HTR-8/SVneo (cell line): ENCODE measurements around the gene RNPS1.

Experiments used
- DNase-seq: peaks from one replicate; pipeline ENCODE4 v3.0.0; 2011; ENCODE audit warnings: low spot score, mixed read lengths; ENCODE audit not compliant: insufficient read length
- FAIRE-seq: peaks from 2 replicates; lab custom pipeline; 2011; peaks lifted over from hg19 to GRCh38; lab: Jason Lieb, UNC

RNPS1 gene

DNA sequence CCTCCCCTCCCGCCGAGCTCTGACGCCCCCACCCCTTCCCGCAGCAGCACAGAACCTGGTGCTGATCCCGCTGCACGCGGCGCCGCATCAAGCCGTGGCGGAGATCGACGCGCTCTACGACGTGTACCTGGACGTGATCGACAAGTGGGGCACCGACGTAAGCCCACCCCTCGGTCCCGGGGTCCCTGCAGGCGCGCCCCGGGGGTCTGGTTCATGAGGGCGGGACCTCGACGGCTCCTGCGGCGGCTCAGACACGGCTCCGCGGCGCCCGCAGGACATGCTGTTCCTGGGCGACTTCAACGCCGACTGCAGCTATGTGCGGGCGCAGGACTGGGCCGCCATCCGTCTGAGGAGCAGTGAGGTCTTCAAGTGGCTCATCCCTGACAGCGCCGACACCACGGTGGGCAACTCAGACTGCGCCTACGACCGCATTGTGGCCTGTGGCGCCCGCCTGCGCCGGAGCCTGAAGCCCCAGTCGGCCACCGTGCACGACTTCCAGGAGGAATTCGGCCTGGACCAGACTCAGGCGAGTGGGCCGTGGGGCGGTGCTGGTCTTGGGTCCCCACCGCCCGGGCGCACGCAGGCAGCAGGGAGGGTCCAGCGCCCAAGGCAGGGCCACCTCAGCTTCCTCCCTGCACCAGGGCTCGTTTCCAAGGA, 30.3 kb downstream of the RNPS1 start:
- no peak for FAIRE-seq
- no peak for DNase-seq

DNA sequence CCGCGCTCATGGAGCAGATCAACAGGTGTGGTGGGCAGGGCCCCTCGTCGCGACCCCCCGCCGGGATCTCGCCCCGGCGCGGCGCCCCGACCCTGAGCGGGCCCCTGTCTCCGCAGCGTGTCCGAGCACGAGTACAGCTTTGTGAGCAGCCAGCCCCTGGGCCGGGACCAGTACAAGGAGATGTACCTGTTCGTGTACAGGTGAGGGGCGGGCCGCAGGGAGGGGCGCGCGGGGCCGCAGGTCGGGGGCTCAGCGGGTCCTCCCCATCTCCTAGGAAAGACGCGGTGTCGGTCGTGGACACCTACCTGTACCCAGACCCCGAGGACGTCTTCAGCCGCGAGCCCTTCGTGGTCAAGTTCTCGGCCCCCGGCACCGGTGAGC, 30.8 kb downstream of the RNPS1 start:
- DNase-seq = no peak
- FAIRE-seq = no peak

DNA sequence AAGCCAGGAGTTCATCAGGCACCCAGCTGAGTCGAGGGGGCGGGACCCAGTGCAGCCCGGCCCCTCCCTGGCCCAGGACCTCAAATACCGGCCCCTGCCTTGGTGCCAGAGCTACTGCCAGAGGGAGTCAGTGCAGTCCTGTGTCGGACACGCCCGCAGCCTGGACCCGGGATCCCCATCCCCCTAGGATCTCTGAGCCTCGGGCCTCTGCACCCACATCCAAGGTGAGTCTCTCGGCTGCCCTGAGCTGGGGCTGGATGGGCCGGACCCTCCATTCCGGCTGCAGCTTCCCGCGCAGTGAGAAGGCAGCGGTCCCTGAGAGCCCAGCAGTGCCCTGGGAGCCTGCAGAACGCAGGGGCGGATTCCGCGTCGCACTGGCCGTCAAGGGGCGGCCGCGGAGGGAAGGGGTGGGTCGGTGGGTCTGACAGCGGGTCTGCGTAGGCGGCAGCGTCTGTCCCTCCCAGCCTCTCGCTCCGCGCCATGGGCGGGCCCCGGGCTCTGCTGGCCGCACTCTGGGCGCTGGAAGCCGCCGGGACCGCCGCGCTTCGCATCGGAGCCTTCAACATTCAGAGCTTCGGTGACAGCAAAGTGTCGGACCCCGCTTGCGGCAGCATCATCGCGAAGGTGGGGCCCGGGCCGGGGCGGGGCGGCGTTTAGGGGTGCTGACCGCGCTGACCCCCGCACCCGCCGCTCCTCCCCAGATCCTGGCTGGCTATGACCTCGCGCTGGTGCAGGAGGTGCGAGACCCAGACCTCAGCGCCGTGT, 31.4 kb downstream of the RNPS1 start, which contains the start of gene DNASE1L2:
Gene DNASE1L2 (plus strand): TSS at position 108 of the 765 bp plus-strand sequence. CDS start 373 bp downstream, at position 481.
- no peak for FAIRE-seq
- DNase-seq = no peak

DNA sequence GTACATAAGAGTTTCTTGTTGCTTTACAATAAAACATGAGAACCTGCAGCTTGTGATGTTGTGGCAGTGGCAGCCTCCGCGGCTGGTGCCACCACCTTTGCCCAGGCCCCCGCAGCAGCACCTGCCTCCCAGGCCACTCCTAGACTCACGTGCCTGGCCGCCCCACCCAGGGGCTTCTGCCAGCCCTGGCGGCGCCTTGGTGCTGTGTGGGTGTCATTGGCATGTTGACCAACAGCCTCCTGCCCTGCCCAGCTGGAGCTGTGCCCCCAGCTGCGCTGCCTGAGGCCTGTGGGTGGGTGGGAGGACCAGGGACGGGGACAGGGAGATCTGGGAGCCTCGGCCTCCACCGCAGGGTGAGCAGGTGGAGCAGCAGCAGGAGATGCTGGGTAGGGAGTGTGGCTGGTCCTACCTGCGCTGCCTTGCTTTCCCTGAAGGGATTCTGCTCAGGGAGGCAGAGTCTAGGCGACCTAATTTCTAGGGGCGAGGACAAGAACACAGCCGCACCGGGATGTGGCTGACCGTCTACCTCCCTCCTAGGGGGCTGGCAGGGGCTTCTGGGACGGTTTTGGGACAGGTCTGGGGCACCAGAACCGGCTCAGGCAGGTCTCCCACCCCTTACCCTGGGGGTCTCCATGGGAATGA, 32.1 kb downstream of the RNPS1 start:
- DNase-seq (no peak), FAIRE-seq (no peak)

DNA sequence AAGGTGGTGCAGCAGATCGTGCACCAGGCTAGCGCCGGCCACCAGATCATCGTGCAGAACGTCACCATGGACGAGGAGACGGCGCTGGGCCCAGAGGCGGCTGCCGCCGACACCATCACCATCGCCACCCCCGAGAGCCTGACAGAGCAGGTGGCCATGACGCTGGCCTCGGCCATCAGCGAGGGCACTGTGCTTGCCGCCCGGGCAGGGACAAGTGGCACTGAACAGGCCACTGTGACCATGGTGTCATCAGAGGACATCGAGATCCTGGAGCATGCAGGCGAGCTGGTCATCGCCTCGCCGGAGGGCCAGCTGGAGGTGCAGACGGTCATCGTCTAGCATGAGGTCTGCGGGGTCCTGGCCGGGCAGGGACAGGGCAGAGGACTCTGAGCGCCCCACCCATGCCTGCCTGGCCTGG, 32.7 kb downstream of the RNPS1 start:
- FAIRE-seq = no peak

DNA sequence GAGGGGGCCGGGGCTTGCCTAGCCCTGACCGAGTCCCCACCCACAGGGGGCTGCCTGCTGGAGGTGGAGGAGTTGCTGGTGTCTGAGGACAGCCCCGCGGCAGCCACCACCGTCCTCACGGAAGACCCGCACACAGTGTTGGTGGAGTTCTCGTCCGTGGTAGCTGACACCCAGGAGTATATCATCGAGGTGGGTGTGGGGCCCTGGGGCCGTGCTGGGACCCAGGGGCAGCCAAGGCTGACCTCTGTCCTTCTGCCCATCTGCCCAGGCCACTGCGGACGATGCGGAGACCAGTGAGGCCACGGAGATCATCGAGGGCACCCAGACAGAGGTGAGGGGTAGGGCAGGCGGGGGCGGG, 33.1 kb downstream of the RNPS1 start:
- FAIRE-seq (no peak), DNase-seq (no peak)

More for the DNA sequence above, 32.7 kb downstream of the RNPS1 start:
- DNase-seq = no peak

DNA sequence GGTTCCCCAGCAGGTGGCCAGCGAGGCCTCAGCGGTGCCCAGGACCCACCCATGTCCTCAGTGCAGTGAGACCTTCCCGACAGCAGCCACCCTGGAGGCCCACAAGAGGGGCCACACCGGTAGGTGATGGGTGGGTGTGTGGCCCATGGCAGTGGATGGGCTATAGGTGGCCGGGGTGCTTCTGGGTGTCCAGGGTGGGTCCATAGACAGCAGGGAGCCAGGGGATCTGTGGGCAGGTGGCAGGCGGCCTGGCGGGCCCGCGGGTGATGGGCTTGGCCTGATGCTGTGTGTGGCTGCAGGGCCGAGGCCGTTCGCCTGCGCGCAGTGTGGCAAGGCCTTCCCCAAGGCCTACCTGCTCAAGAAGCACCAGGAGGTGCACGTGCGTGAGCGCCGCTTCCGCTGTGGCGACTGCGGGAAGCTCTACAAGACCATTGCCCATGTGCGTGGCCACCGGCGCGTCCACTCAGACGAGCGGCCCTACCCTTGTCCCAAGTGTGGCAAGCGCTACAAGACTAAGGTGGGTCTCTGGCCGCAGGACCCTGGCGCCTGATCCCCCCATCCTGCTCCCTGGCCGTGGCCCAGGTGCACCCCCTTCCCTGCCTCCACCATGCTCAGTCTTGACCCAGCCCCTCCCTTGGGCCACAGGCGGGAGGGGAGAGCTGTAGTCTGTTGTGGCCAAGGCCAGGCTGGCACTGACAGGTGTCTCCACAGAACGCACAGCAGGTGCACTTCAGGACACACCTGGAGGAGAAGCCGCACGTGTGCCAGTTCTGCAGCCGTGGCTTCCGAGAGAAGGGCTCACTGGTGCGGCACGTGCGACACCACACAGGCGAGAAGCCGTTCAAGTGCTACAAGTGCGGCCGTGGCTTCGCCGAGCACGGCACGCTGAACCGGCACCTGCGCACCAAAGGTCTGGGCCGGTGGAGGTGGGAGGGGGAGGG, 33.8 kb downstream of the RNPS1 start:
- FAIRE-seq (no peak), DNase-seq (no peak)

DNA sequence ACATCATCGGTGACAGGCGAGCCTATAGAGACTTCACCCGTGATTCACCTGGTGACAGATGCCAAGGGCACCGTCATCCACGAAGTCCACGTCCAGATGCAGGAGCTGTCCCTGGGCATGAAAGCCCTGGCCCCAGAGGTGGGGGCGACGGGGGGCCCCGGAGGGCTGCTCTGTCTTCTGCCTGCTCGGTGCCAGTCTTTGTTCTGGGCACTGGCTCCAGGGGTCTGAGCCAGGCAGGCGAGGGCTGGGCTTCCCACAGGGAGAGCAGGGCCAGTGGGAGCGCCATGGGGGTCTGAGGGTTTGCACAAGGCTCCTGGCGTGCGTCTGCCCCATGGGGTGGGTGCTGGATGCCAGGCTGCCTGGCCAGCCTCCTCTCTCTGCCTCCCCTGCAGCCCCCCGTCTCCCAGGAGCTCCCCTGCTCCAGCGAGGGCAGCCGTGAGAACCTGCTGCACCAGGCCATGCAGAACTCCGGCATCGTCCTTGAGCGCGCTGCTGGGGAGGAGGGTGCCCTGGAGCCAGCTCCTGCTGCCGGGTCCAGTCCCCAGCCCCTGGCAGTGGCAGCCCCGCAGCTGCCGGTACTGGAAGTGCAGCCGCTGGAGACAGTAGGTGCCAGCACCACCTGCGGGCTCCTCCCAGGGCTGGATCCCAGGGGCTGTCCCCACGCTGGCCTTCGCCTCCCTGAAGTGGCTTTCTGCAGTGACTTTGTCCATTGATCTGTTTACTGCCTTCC, 34.7 kb downstream of the RNPS1 start:
- FAIRE-seq = no peak
- DNase-seq = no peak

DNA sequence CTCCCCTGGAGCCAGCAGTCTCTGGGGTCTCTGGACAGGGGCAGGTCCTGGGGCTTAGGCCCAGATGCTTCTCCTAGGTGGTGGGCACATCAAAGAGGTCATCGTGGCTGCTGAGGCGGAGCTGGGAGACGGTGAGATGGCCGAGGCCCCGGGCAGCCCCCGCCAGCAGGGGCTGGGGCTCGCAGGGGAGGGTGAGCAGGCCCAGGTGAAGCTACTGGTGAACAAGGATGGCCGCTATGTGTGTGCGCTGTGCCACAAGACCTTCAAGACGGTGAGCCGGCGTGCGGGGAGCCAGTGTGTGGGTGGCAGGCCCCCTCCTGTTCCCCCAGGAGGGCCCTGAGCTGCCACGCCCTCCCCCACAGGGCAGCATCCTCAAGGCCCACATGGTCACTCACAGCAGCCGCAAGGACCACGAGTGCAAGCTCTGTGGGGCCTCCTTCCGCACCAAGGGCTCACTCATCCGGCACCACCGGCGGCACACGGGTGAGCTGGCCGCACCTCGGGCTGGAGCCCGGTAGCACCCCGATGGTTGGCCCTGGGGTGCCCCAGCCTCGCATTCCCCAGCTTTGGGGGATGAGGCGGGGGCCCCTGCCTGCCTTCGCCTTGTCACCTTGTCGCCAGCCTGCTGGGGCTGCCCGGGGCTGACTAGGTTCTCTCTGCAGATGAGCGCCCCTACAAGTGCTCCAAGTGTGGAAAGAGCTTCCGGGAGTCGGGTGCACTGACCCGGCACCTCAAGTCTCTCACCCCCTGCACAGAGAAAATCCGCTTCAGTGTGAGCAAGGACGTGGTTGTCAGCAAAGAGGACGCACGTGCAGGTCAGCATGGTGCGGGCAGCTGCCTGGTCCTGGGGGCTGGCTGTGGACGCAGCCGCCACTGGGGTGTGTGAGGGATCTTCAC, 35.6 kb downstream of the RNPS1 start:
- DNase-seq (no peak), FAIRE-seq (no peak)

DNA sequence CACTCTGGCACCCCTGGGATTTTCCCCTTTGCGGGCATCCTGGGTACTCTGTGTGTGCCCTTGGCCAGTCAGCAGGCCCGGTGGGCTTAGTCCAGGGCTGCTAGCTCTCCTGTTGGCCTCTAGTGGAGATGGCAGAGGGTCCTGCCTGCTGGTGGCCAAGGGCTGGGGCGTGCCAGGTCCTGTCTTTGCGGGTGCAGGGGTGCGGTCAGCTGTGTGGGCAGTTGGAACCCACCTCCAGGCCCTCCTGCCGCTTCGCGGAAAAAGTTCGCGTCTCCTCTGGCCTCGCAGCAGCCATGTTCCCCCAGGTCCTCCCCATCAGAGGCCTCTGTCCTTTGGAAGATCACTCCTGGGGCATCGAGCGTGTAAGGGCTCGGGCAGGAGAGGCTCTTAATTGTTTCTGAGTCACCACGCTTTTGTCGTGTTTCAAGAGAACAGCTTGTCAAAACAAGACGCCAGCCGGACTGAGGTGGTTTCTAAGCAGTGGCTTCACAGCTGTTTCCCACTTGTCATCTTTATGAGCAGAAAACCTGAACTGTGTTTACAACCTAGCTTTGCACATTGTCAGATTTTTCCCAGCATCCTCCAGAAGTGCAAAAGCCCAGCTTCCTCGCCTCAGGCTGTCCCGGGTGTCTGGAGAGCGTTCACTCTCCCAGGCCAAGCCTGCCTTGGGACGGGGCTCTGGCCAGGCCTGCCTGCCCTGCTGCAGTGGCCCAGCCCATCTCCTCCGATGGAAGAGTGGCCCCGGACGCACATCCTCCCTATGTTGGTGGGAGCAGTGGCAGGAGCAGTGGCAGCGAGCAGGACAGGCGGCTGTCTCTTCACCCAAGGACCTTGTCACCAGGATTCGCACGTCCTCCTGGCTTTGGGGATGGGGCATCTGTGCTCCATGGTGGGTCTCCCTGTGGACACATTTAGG, 36.7 kb downstream of the RNPS1 start:
- DNase-seq (no peak), FAIRE-seq (no peak)

DNA sequence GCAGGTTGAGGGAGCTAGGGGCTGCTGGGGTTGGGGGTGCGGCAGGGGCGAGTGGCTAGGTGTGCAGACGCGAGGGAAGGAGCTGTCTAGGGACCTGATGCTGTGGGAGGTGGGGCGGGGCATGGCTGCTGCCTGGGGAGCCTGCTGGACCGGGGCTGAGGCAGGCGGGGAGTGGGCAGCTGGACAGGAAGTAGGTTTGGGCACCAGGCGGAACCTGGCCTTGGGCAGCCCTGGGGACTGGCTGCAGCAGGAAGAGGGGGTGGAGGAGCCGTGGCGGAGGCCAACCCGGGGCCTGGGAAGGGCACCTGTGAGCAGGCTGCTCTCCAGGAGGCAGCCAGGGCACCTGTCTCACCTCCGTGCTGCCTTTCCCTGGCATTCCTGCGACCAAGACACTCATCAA, 37.5 kb downstream of the RNPS1 start:
- no peak for FAIRE-seq

DNA sequence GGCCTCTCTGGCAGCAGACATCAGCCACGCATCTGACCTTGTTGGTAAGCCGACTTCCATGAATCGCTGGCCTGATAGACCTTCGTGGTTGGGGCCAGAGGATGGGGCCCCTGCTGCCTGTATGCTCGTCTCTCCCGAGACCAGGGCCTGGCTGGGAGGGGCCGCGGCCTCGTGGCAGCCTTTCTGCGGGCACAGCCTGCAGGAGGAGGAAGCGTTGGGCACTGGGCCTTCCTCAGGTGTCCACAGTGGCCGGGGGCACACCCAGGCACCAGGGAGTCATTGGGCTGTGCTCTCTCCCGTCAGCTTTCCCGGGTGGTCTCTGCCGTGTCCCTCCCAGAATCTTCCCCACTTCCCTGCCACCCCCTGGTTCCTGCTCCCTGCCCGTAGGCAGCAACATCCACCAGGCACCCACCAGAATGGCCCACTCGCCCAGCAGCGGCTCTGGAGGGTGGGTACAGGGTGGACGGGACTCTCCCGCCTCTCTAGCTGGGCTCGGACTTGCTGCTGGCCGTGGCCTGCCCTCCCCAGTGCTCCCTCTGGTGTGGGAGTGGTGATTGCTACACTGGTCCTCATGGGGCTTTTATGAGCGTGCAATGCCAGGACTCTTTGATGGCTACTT, 38.2 kb downstream of the RNPS1 start:
- no peak for FAIRE-seq
- no peak for DNase-seq

More for the DNA sequence above, 37.5 kb downstream of the RNPS1 start:
- no peak for DNase-seq

DNA sequence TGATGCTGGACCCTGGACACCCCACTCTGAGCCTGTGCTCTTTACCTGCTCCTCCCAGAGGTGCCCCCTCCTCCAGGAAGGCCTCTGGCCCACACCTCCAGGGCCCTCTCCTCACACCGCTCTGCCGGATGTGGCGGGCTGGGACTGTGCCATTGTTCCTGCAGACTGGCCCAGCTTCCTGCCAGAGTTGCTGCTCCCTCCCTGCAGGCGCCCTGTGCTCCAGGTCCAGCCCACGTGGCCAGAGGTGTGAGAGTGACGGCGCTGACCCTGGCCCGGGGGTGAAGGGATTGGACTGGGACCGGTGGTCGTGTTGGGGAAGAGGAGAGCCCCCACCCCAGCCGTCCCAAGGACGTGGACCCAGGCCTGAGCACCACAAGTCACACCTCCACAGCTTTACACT, 38.8 kb downstream of the RNPS1 start:
- DNase-seq = no peak

DNA sequence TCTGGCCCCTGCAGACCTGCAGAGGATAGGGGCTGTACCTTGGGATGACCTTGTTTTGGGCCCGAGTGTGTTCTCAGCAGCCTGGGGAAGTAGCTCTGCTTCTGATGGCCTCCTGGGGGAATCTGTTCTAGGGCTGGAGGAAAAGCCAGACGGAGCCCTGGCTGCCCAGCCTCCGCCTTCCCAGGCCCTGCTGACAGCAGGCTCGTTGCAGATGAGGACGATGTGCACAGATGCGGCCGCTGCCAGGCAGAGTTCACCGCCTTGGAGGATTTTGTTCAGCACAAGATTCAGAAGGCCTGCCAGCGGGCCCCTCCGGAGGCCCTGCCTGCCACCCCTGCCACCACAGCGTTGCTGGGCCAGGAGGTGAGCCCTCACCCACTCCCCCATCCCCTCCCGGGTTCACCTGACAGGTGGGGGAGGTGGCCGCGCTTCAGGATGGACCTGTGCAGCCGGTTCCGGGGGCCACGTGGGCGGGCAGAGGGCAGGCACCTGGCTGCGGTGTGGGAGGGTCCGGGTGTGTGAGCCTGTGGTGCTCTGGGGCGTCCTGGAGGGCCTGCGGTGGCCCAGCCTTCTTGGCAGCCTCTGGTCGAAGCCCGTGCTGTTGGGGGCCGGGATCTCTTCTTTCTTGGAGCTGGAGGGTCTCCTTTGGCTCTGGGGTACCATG, 39.6 kb downstream of the RNPS1 start:
- no peak for FAIRE-seq
- no peak for DNase-seq

More for the DNA sequence above, 38.8 kb downstream of the RNPS1 start:
- no peak for FAIRE-seq

DNA sequence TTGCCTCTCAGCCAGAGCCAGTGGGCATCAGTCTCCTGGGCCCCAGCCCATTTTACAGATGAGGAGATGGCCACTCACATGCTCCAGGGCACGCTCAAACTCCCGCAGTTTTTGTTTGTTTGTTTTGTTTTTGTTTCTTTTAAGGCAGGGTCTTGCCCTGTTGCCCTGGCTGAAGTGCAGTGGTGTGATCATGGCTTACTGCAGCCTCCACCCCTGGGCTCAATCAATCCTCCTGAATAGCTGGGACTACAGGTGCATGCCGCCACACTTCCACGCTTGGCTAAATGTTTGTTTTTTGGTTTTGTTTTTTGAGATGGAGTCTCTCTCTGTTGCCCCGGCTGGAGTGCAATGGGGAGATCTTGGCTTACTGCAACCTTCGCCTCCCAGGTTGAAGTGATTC, 41.0 kb downstream of the RNPS1 start:
- FAIRE-seq (no peak), DNase-seq (no peak)

DNA sequence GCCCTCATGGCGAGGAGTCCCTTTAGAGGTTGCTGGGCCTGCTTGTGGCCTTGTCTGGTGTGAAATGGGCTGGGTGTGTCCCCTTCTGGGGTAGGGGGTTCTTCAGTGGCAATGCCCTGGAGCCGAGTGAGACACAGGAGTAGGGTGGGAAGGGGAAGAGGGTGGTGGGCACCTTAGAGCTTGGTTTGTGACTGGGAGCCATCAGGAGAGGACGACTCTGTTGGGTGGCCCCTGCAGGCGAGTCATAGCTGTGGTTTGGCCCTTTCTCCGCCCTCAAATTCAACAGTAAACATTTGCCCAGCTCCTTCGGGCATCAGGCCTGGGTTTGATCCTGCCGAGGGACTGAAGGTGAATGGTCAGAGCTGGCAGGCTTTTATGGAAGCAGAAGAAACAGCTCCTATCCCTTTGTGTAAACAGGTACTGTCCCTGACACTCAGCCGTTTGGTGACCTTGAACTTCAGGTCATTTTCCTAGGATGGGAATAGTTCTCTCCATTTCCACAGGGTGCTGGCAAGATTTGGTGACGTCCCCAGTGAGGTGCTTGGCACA, 41.6 kb downstream of the RNPS1 start:
- FAIRE-seq (no peak), DNase-seq (no peak)
